HL-60 (cell line): ENCODE data around the gene KRT15.

Experiments
- CTCF ChIP-seq: IDR thresholded peaks from one replicate; pipeline ENCODE4 v1.5.1; 2011; ENCODE audit warnings: low read length, control low read depth, inconsistent platforms; ENCODE audit not compliant: insufficient read depth
- GABPA ChIP-seq: IDR thresholded peaks from 2 replicates; pipeline ENCODE4 v1.6.1; 2012; ENCODE audit warnings: low read depth
- POLR2AphosphoS5 ChIP-seq: IDR thresholded peaks from 2 replicates; pipeline ENCODE4 v1.6.1; 2012; ENCODE audit warnings: low read depth
- REST ChIP-seq: IDR thresholded peaks from 2 replicates; pipeline ENCODE4 v1.6.1; 2012; ENCODE audit warnings: low read depth; ENCODE audit not compliant: insufficient replicate concordance

- no peak for TF ChIP-seq REST
- peak; percentile 14 for TF ChIP-seq CTCF
- no peak for TF ChIP-seq POLR2AphosphoS5
- TF ChIP-seq GABPA = no peak
Observed at GRCh38 chr17:41486809-41487530, 31.7 kb downstream of the KRT15 start.
